Duodenal mucosa (tissue), 2 donors: ENCODE measurements around the gene NIPBL.

Experiments
- H3K27ac ChIP-seq: one replicate; pipeline ENCODE4 v1.7.0; 2013; ENCODE audit warnings: low read depth, low read length
- H3K27me3 ChIP-seq, 2 donors: one replicate each; pipeline ENCODE4 v1.7.0; 2013; ENCODE audit warnings: low read length in 2 of 2, control low read depth in 1 of 2; ENCODE audit not compliant: insufficient read depth in 2 of 2, control insufficient read depth in 1 of 2
- H3K36me3 ChIP-seq, 2 donors: one replicate each; pipeline ENCODE4 v1.7.0; 2013; ENCODE audit warnings: low read length in 2 of 2, control low read depth in 1 of 2; ENCODE audit not compliant: insufficient read depth in 2 of 2, control insufficient read depth in 1 of 2
- H3K4me1 ChIP-seq, 2 donors: one replicate each; pipeline ENCODE4 v1.7.0; 2013; ENCODE audit warnings: low read length in 2 of 2, control low read depth in 1 of 2; ENCODE audit not compliant: insufficient read depth in 2 of 2, control insufficient read depth in 1 of 2
- H3K4me3 ChIP-seq, 2 donors: one replicate each; pipeline ENCODE4 v1.7.0; 2013; ENCODE audit warnings: low read length in 2 of 2, low read depth in 1 of 2
- H3K9ac ChIP-seq, 2 donors: one replicate each; pipeline ENCODE4 v1.7.0; 2013; ENCODE audit warnings: low read length in 2 of 2, low read depth in 1 of 2
- H3K9me3 ChIP-seq, 2 donors: one replicate each; pipeline ENCODE4 v1.7.0; 2013; ENCODE audit warnings: low read length in 2 of 2, control low read depth in 1 of 2; ENCODE audit not compliant: control insufficient read depth in 1 of 2

Gene NIPBL

GRCh38 chr5:36855141-36855495, 21.5 kb upstream of the NIPBL start:
- no peaks in the 10 kb centered on the region for H3K9me3 ChIP-seq
- no peak overlapping the region for H3K4me3 ChIP-seq

GRCh38 chr5:36861871-36862270, 14.7 kb upstream of the NIPBL start:
- Histone ChIP-seq H3K4me1 (no peaks in the 10 kb centered on the region), H3K27me3 (no peaks in the 10 kb centered on the region), H3K9ac (no peak overlapping the region), H3K36me3 (no peaks in the 10 kb centered on the region), H3K9me3 (no peaks in the 10 kb centered on the region), H3K4me3 (no peak overlapping the region), H3K27ac (no peak overlapping the region)

More at GRCh38 chr5:36855141-36855495, 21.5 kb upstream of the NIPBL start:
- Histone ChIP-seq H3K4me1 (no peaks in the 10 kb centered on the region), H3K27ac (no peak overlapping the region), H3K36me3 (no peaks in the 10 kb centered on the region), H3K9ac (no peak overlapping the region), H3K27me3 (no peaks in the 10 kb centered on the region)

- no peak overlapping the region for H3K9ac ChIP-seq
- no peaks in the 10 kb centered on the region for H3K9me3 ChIP-seq
- H3K4me1 ChIP-seq: peaks cover 14 to 19% of the 10 kb centered on the region in 2 donors
- no peaks in the 10 kb centered on the region for H3K36me3 ChIP-seq
- no peak overlapping the region for H3K27ac ChIP-seq
- H3K27me3 ChIP-seq: no peaks in the 10 kb centered on the region
- H3K4me3 ChIP-seq: no peak overlapping the region
Observed at GRCh38 chr5:36870399-36871040, 6.0 kb upstream of the NIPBL start.

GRCh38 chr5:36874465-36874864, 2.1 kb upstream of the NIPBL start:
- Histone ChIP-seq H3K27me3 (no peaks in the 10 kb centered on the region), H3K4me3 (peak overlapping the region; percentile 95 to 98), H3K4me1 (peaks cover 18 to 22% of the 10 kb centered on the region in 2 donors), H3K9ac (peak overlapping the region in 1 of 2 donors; percentile 98), H3K9me3 (no peaks in the 10 kb centered on the region), H3K36me3 (no peaks in the 10 kb centered on the region), H3K27ac (no peak overlapping the region)

- Histone ChIP-seq H3K9me3 (no peaks in the 10 kb centered on the region), H3K4me3 (peak overlapping the region; percentile 95 to 98), H3K9ac (peak overlapping the region; percentile 94 to 98), H3K36me3 (no peaks in the 10 kb centered on the region), H3K4me1 (peaks cover 18 to 27% of the 10 kb centered on the region in 2 donors), H3K27me3 (no peaks in the 10 kb centered on the region), H3K27ac (peak overlapping the region; percentile 4)
Observed at GRCh38 chr5:36875051-36875789, 1.3 kb upstream of the NIPBL start.

GRCh38 chr5:36875790-36876298, 725 bp upstream of the NIPBL start:
- Histone ChIP-seq H3K4me1 (peaks cover 22 to 33% of the 10 kb centered on the region in 2 donors), H3K27ac (peak overlapping the region; percentile 70), H3K9me3 (no peaks in the 10 kb centered on the region), H3K27me3 (no peaks in the 10 kb centered on the region), H3K36me3 (no peaks in the 10 kb centered on the region), H3K4me3 (peak overlapping the region; percentile 95 to 98), H3K9ac (peak overlapping the region; percentile 94 to 98)

- Histone ChIP-seq H3K36me3 (no peaks in the 10 kb centered on the region), H3K9ac (peak overlapping the region; percentile 94 to 98), H3K27me3 (no peaks in the 10 kb centered on the region), H3K4me3 (peak overlapping the region; percentile 95 to 98), H3K27ac (peak overlapping the region; percentile 98), H3K4me1 (peaks cover 28 to 44% of the 10 kb centered on the region in 2 donors), H3K9me3 (no peaks in the 10 kb centered on the region)
Observed at GRCh38 chr5:36876965-36877666, 547 bp downstream of the NIPBL start.

GRCh38 chr5:36877667-36878391, 1.3 kb downstream of the NIPBL start:
- no peaks in the 10 kb centered on the region for H3K9me3 ChIP-seq
- no peaks in the 10 kb centered on the region for H3K27me3 ChIP-seq
- H3K4me3 ChIP-seq: peak overlapping the region; percentile 95 to 98
- peak overlapping the region; percentile 98 for H3K27ac ChIP-seq
- H3K9ac ChIP-seq: peak overlapping the region; percentile 94 to 98
- peaks cover 33 to 48% of the 10 kb centered on the region in 2 donors for H3K4me1 ChIP-seq
- H3K36me3 ChIP-seq: no peaks in the 10 kb centered on the region

GRCh38 chr5:36878392-36879082, 2.0 kb downstream of the NIPBL start:
- H3K9me3 ChIP-seq: no peaks in the 10 kb centered on the region
- H3K4me3 ChIP-seq: peak overlapping the region; percentile 95 to 98
- peaks cover 33 to 45% of the 10 kb centered on the region in 2 donors for H3K4me1 ChIP-seq
- H3K9ac ChIP-seq: peak overlapping the region; percentile 94 to 98
- no peak overlapping the region for H3K27ac ChIP-seq
- H3K36me3 ChIP-seq: no peaks in the 10 kb centered on the region
- no peaks in the 10 kb centered on the region for H3K27me3 ChIP-seq
